Loucy (cell line): ENCODE results near the gene RIIAD1.

Experiments
- H2AFZ ChIP-seq: fragments of 200-600 bp; sonication (generic); 2 replicates; pipeline ENCODE4 v1.6.0; 2016; ENCODE audit warnings: antibody characterized with exemption, mild to moderate bottlenecking, low read length, moderate library complexity
- H3F3A ChIP-seq: fragments of 200-600 bp; 2 replicates; pipeline ENCODE4 v1.6.0; 2016; ENCODE audit warnings: antibody characterized with exemption, low read depth, mild to moderate bottlenecking
- H3K27me3 ChIP-seq: fragments of 200-600 bp; sonication (generic); 2 replicates; pipeline ENCODE4 v1.6.1; 2014; ENCODE audit warnings: low read length, mild to moderate bottlenecking; ENCODE audit not compliant: insufficient read depth, poor library complexity, severe bottlenecking
- H3K36me3 ChIP-seq: fragments of 200-600 bp; sonication (generic); 2 replicates; pipeline ENCODE4 v1.6.1; 2016; ENCODE audit warnings: low read length; ENCODE audit not compliant: insufficient read depth
- H3K4me1 ChIP-seq: fragments of 200-600 bp; sonication (generic); 2 replicates; pipeline ENCODE4 v1.5.1; 2014; ENCODE audit warnings: low read length, mild to moderate bottlenecking; ENCODE audit not compliant: insufficient read depth, poor library complexity, severe bottlenecking
- H3K4me2 ChIP-seq: fragments of 200-600 bp; sonication (generic); 2 replicates; pipeline ENCODE4 v1.6.0; 2014; ENCODE audit warnings: antibody characterized with exemption, low read length, low read depth, mild to moderate bottlenecking; ENCODE audit not compliant: poor library complexity, severe bottlenecking
- H3K4me3 ChIP-seq: fragments of 200-600 bp; sonication (generic); 2 replicates; pipeline ENCODE4 v1.5.1; 2014; ENCODE audit warnings: low read length, mild to moderate bottlenecking, mixed read lengths; ENCODE audit not compliant: poor library complexity, severe bottlenecking
- H3K79me2 ChIP-seq: fragments of 200-600 bp; sonication (generic); 2 replicates; pipeline ENCODE4 v1.6.1; 2014; ENCODE audit warnings: low read length; ENCODE audit not compliant: insufficient read depth
- H3K9ac ChIP-seq: fragments of 200-600 bp; sonication (generic); 2 replicates; pipeline ENCODE4 v1.6.0; 2014; ENCODE audit warnings: mild to moderate bottlenecking, low read depth, low read length, moderate library complexity; ENCODE audit not compliant: poor library complexity, severe bottlenecking
- H3K9me2 ChIP-seq: fragments of 200-600 bp; sonication (generic); replicated peaks from 2 replicates; pipeline ENCODE4 v1.6.1; 2016; ENCODE audit warnings: low read depth, low read length, mixed read lengths
- H3K9me3 ChIP-seq: fragments of 200-600 bp; sonication (generic); 2 replicates; pipeline ENCODE4 v1.6.1; 2014; ENCODE audit warnings: mild to moderate bottlenecking, antibody characterized with exemption, low read length, low read depth; ENCODE audit not compliant: insufficient read depth
- H4K20me1 ChIP-seq: fragments of 200-600 bp; sonication (generic); 2 replicates; pipeline ENCODE4 v1.6.0; 2014; ENCODE audit warnings: antibody characterized with exemption, low read length, mild to moderate bottlenecking; ENCODE audit not compliant: insufficient read depth, poor library complexity, severe bottlenecking
- EZH2phosphoT487 ChIP-seq: fragments of 200-600 bp; IDR thresholded peaks from 2 replicates; pipeline ENCODE4 v1.6.1; 2018; ENCODE audit warnings: antibody characterized with exemption, mild to moderate bottlenecking, moderate library complexity, borderline replicate concordance
- TF ChIP-seq, protein P1 (sequence below): fragments of 200-600 bp; sonication (generic); conservative IDR thresholded peaks from 2 replicates; pipeline ENCODE4 v1.5.1; 2014; ENCODE audit warnings: mild to moderate bottlenecking, antibody characterized with exemption, low read length

RIIAD1 gene

GRCh38 chr1:151714820-151715725 lies 6.2 kb upstream of the RIIAD1 start:
- Histone ChIP-seq H4K20me1 (no peaks in the 10 kb centered on the region), H3K4me3 (no peak overlapping the region), H3K9ac (no peak overlapping the region), H3K79me2 (no peaks in the 10 kb centered on the region), H2AFZ (no peak overlapping the region), H3K27me3 (no peaks in the 10 kb centered on the region), H3K9me2 (no peaks in the 10 kb centered on the region), H3K9me3 (no peaks in the 10 kb centered on the region), H3K4me2 (no peak overlapping the region), H3K4me1 (no peaks in the 10 kb centered on the region), H3F3A (no peaks in the 10 kb centered on the region), H3K36me3 (no peaks in the 10 kb centered on the region)
- TF ChIP-seq, protein P1, sequence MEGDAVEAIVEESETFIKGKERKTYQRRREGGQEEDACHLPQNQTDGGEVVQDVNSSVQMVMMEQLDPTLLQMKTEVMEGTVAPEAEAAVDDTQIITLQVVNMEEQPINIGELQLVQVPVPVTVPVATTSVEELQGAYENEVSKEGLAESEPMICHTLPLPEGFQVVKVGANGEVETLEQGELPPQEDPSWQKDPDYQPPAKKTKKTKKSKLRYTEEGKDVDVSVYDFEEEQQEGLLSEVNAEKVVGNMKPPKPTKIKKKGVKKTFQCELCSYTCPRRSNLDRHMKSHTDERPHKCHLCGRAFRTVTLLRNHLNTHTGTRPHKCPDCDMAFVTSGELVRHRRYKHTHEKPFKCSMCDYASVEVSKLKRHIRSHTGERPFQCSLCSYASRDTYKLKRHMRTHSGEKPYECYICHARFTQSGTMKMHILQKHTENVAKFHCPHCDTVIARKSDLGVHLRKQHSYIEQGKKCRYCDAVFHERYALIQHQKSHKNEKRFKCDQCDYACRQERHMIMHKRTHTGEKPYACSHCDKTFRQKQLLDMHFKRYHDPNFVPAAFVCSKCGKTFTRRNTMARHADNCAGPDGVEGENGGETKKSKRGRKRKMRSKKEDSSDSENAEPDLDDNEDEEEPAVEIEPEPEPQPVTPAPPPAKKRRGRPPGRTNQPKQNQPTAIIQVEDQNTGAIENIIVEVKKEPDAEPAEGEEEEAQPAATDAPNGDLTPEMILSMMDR = no peak
- TF ChIP-seq EZH2phosphoT487 = no peak

DNA sequence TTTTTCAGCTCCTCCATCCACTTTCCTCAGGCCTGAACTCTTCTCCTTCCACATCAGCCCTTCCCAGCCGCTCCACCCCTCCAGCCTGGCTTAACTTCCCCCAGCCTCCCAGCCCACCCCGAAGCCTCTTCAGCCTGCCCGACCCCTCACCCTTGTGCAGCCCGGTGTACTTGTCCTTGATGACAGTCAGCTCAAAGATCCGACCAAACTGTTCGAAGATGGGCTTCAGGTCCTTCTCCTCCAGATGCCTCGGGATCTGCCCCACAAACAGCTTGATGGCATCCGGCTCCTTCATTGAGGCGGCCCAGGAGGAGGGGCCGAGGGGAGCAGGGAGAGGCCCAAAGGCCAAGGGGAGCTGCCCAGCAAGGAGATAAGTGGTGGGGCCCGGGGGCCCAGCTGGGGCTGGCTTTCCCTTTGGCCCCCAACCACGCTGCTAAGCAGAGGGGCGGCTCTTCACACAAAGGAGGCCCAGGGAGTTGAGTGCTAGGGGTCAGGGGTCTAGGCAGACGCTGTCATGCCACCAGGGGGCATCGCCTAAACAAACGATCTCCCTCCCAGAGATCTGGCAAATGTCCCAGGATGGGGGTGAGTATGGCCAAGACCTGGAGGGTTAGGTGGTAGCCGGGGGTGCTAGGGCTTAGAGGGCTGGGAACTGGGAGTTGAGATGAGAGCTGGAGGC lies 5.5 kb upstream of the RIIAD1 start:
- H3F3A ChIP-seq = no peaks in the 10 kb centered on the region
- H3K4me3 ChIP-seq = no peak overlapping the region
- H3K9ac ChIP-seq = no peak overlapping the region
- H3K9me3 ChIP-seq = no peaks in the 10 kb centered on the region
- TF ChIP-seq EZH2phosphoT487 = no peak
- TF ChIP-seq, protein P1 = peak; percentile 49
- no peak overlapping the region for H3K4me2 ChIP-seq
- H3K79me2 ChIP-seq = no peaks in the 10 kb centered on the region
- no peaks in the 10 kb centered on the region for H3K36me3 ChIP-seq
- H4K20me1 ChIP-seq = no peaks in the 10 kb centered on the region
- peaks cover 5% of the 10 kb centered on the region for H3K4me1 ChIP-seq
- no peaks in the 10 kb centered on the region for H3K9me2 ChIP-seq
- H2AFZ ChIP-seq = no peak overlapping the region
- no peaks in the 10 kb centered on the region for H3K27me3 ChIP-seq

- Histone ChIP-seq H2AFZ (no peak overlapping the region), H3K9me2 (no peaks in the 10 kb centered on the region), H3K4me3 (no peak overlapping the region), H3K4me2 (no peak overlapping the region), H3K36me3 (no peaks in the 10 kb centered on the region), H3K4me1 (peaks cover 7% of the 10 kb centered on the region), H3K27me3 (no peaks in the 10 kb centered on the region), H3F3A (no peaks in the 10 kb centered on the region), H4K20me1 (no peaks in the 10 kb centered on the region), H3K9me3 (no peaks in the 10 kb centered on the region), H3K79me2 (no peaks in the 10 kb centered on the region), H3K9ac (no peak overlapping the region)
- TF ChIP-seq, protein P1 = no peak
- TF ChIP-seq EZH2phosphoT487 = no peak
Measured at GRCh38 chr1:151716405-151716762, 4.9 kb upstream of the RIIAD1 start.
